SK-N-SH (cell line): ENCODE data around the gene WDR49. TPM values are rescaled to one million over a fixed set of nuclear protein-coding genes. Genes with fewer than 3 reads are reported as not detected.

Source experiments
- CTCF ChIA-PET: fragments of 300-600, 350-600 bp; formaldehyde crosslinking; extraction: SDS; loops from one replicate; lab custom pipeline; 2021; lab: Yijun Ruan, JAX
- POLR2A ChIA-PET: fragments of 350-600 bp; sonication (Branson Sonifier 250); formaldehyde crosslinking; extraction: SDS; loops from one replicate; lab custom pipeline; 2020; ENCODE audit warnings: antibody characterized with exemption, inconsistent platforms; lab: Yijun Ruan, JAX
- DNase-seq: peaks from one replicate; pipeline ENCODE4 v3.0.0; 2012
- H2AFZ ChIP-seq: fragments of 200-600 bp; sonication (generic); 2 replicates; pipeline ENCODE4 v1.8.1; 2016; ENCODE audit warnings: antibody characterized with exemption, mild to moderate bottlenecking, low read depth
- H3F3A ChIP-seq: fragments of 200-600 bp; sonication (generic); replicated peaks from 2 replicates; pipeline ENCODE3; 2016; ENCODE audit warnings: antibody characterized with exemption, mild to moderate bottlenecking; ENCODE audit not compliant: insufficient read depth
- H3K27ac ChIP-seq, 2 experiments: fragments of 200-500 bp in 1 of 2; fragments of 200-600 bp in 1 of 2; sonication (Bioruptor generic) in 1 of 2; sonication (generic), shearing (Covaris generic) in 1 of 2; 2 replicates each; pipeline versions ENCODE4 v1.5.1 to v1.6.1; 2014 to 2016; ENCODE audit warnings: low read depth in 2 of 2, inconsistent platforms in 1 of 2, low read length in 1 of 2, mild to moderate bottlenecking in 1 of 2, mixed read lengths in 1 of 2
- H3K27me3 ChIP-seq: fragments of 200-600 bp; sonication (generic), shearing (Covaris generic); 2 replicates; pipeline ENCODE4 v1.6.1; 2016; ENCODE audit warnings: mixed run types; ENCODE audit not compliant: insufficient read depth
- H3K36me3 ChIP-seq, 2 experiments: fragments of 200-500 bp in 1 of 2; fragments of 200-600 bp in 1 of 2; sonication (Bioruptor generic) in 1 of 2; sonication (generic) in 1 of 2; replicated peaks in 1 of 2; 2 replicates each; pipeline versions ENCODE3 to v1.5.1; 2014 to 2016; ENCODE audit warnings: low read length in 1 of 2, mild to moderate bottlenecking in 1 of 2; ENCODE audit not compliant: insufficient read depth in 2 of 2, control insufficient read depth in 1 of 2
- H3K4me1 ChIP-seq, 2 experiments: fragments of 200-500 bp in 1 of 2; fragments of 200-600 bp in 1 of 2; sonication (Bioruptor generic) in 1 of 2; sonication (generic), shearing (Covaris generic) in 1 of 2; 2 replicates each; pipeline versions ENCODE4 v1.5.1 to v1.6.1; 2014 to 2016; ENCODE audit warnings: low read depth in 1 of 2, low read length in 1 of 2, mixed run types in 1 of 2; ENCODE audit not compliant: insufficient read depth in 2 of 2, control insufficient read depth in 1 of 2
- H3K4me2 ChIP-seq: fragments of 200-600 bp; sonication (generic), shearing (Covaris generic); 2 replicates; pipeline ENCODE4 v1.6.1; 2017; ENCODE audit warnings: mixed run types
- H3K4me3 ChIP-seq, 2 experiments: fragments of 200-500 bp in 1 of 2; fragments of 200-600 bp in 1 of 2; sonication (Bioruptor generic) in 1 of 2; sonication (generic), shearing (Covaris generic) in 1 of 2; 2 replicates each; pipeline versions ENCODE4 v1.5.1 to v1.8.1; 2014 to 2016; ENCODE audit warnings: low read depth in 2 of 2, inconsistent platforms in 1 of 2, low read length in 1 of 2, mild to moderate bottlenecking in 1 of 2, mixed read lengths in 1 of 2, moderate library complexity in 1 of 2
- H3K79me2 ChIP-seq: fragments of 200-600 bp; sonication (generic); 2 replicates; pipeline ENCODE4 v1.8.1; 2017; ENCODE audit warnings: mild to moderate bottlenecking; ENCODE audit not compliant: insufficient read depth
- H3K9ac ChIP-seq: fragments of 200-600 bp; sonication (generic); 2 replicates; pipeline ENCODE4 v1.6.1; 2017; ENCODE audit warnings: mixed run types
- H3K9me2 ChIP-seq: fragments of 200-600 bp; sonication (generic); 2 replicates; pipeline ENCODE4 v1.6.1; 2017; ENCODE audit warnings: mixed run types
- H3K9me3 ChIP-seq: fragments of 200-600 bp; sonication (generic); 2 replicates; pipeline ENCODE4 v1.6.1; 2017; ENCODE audit warnings: mixed run types, mild to moderate bottlenecking, moderate library complexity
- H4K20me1 ChIP-seq: fragments of 200-600 bp; sonication (generic); 2 replicates; pipeline ENCODE4 v1.6.1; 2017; ENCODE audit warnings: mild to moderate bottlenecking, mixed run types; ENCODE audit not compliant: insufficient read depth
- ELF1 ChIP-seq: IDR thresholded peaks from 2 replicates; pipeline ENCODE4 v1.4.0; 2012
- EP300 ChIP-seq, 2 experiments: IDR thresholded peaks; 2 replicates each; pipeline versions ENCODE4 v1.4.0 to v1.6.1; 2012; ENCODE audit warnings: borderline replicate concordance in 1 of 2, low read depth in 1 of 2, low read length in 1 of 2
- FOXJ3 ChIP-seq: sonication (generic); formaldehyde crosslinking; IDR thresholded peaks from 2 replicates; pipeline ENCODE4 v1.5.1; 2020; ENCODE audit warnings: mild to moderate bottlenecking, missing genetic modification reagents
- FOXM1 ChIP-seq: IDR thresholded peaks from 2 replicates; pipeline ENCODE4 v1.4.0; 2012; ENCODE audit warnings: low read depth, mild to moderate bottlenecking
- MAX ChIP-seq: IDR thresholded peaks from 2 replicates; pipeline ENCODE4 v1.4.0; 2012; ENCODE audit warnings: low read depth
- NFIC ChIP-seq: IDR thresholded peaks from 2 replicates; pipeline ENCODE4 v1.4.0; 2012; ENCODE audit warnings: borderline replicate concordance
- PBX3 ChIP-seq: IDR thresholded peaks from 2 replicates; pipeline ENCODE4; 2012
- POLR2AphosphoS5 ChIP-seq: IDR thresholded peaks from 2 replicates; pipeline ENCODE4 v1.6.1; 2012; ENCODE audit warnings: low read depth, low read length
- RCOR1 ChIP-seq: fragments of 150-350 bp; IDR thresholded peaks from 2 replicates; pipeline ENCODE4 v1.6.1; 2017; ENCODE audit warnings: antibody characterized with exemption, low read length
- REST ChIP-seq: IDR thresholded peaks from 2 replicates; pipeline ENCODE4 v1.6.1; 2012; ENCODE audit warnings: mild to moderate bottlenecking, low read depth, low read length, moderate library complexity
- SIN3A ChIP-seq: IDR thresholded peaks from 2 replicates; pipeline ENCODE4 v1.6.1; 2012; ENCODE audit warnings: low read depth, mild to moderate bottlenecking, low read length, moderate library complexity, borderline replicate concordance
- TAF1 ChIP-seq: IDR thresholded peaks from 2 replicates; pipeline ENCODE4 v1.6.1; 2012; ENCODE audit warnings: low read depth, mild to moderate bottlenecking, low read length, moderate library complexity, borderline replicate concordance
- TCF12 ChIP-seq: IDR thresholded peaks from 2 replicates; pipeline ENCODE4 v1.4.0; 2012
- YY1 ChIP-seq: IDR thresholded peaks from 2 replicates; pipeline ENCODE4 v1.4.0; 2012; ENCODE audit warnings: low read depth, mild to moderate bottlenecking
- WGBS: methylation state at CpG from one replicate; pipeline ENCODE4 v1.1.6; 2017; ENCODE audit warnings: low lambda C conversion rate; 5-methylcytosine and 5-hydroxymethylcytosine counted together
- polyA plus RNA-seq, 3 experiments: library from polyadenylated mRNA; depleted of rRNA; stranded (reverse); fragments of >200 nt; gene quantifications; 2 replicates each; pipeline ENCODE4 v1.2.3, GENCODE V29; 2012
- TF ChIP-seq, protein P1 (sequence below): IDR thresholded peaks from 2 replicates; pipeline ENCODE4 v1.4.0; 2012; ENCODE audit warnings: low read depth, borderline replicate concordance
- TF ChIP-seq, protein P2 (sequence below): IDR thresholded peaks from 2 replicates; pipeline ENCODE4 v1.4.0; 2012; ENCODE audit warnings: low read depth, borderline replicate concordance

The WDR49 gene
- polyA plus RNA-seq, 1 of the 3 experiments (the other 2 are of a cell fraction), result not detected

DNA sequence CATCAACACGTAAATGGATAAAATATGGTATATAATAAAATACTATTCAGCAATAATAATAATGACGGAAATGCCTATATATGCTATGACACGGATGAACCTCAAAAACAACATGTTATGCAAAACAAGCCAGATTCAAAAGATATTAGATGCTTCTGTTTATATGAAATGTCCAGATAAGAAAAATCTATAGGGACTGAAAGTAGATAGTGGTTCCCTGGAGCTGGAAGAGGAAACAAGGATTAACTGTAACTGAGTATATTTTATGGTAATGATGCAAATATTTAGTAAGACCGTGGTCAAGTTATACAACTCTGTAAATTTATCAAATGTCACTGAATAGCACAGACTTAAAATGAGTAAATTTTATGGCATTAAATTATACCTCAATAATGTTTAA is 25.8 kb upstream of the WDR49 start:
- no peaks in the 10 kb centered on the region for H4K20me1 ChIP-seq
- no peak overlapping the region for H3K4me2 ChIP-seq
- peaks cover 11% of the 10 kb centered on the region; the same call in 1 of the 2 replicates for H3K9me3 ChIP-seq
- H2AFZ ChIP-seq, result no peak overlapping the region
- H3K27me3 ChIP-seq, result no peaks in the 10 kb centered on the region
- 99% methylated on average over 4 of the region's 4 CpGs for WGBS
- peaks cover 63 to 88% of the 10 kb centered on the region in 2 experiments for H3K36me3 ChIP-seq
- ChIA-PET CTCF (no interaction called here), POLR2A (no interaction called here)
- H3K4me1 ChIP-seq, result no peaks in the 10 kb centered on the region
- no peak overlapping the region for H3K27ac ChIP-seq
- no peaks in the 10 kb centered on the region for H3K79me2 ChIP-seq
- no peak overlapping the region for H3K4me3 ChIP-seq
- no peak for DNase-seq
- H3F3A ChIP-seq, result peaks cover 1% of the 10 kb centered on the region
- no peak overlapping the region for H3K9ac ChIP-seq
- TF ChIP-seq, protein P1, sequence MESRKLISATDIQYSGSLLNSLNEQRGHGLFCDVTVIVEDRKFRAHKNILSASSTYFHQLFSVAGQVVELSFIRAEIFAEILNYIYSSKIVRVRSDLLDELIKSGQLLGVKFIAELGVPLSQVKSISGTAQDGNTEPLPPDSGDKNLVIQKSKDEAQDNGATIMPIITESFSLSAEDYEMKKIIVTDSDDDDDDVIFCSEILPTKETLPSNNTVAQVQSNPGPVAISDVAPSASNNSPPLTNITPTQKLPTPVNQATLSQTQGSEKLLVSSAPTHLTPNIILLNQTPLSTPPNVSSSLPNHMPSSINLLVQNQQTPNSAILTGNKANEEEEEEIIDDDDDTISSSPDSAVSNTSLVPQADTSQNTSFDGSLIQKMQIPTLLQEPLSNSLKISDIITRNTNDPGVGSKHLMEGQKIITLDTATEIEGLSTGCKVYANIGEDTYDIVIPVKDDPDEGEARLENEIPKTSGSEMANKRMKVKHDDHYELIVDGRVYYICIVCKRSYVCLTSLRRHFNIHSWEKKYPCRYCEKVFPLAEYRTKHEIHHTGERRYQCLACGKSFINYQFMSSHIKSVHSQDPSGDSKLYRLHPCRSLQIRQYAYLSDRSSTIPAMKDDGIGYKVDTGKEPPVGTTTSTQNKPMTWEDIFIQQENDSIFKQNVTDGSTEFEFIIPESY, result no peak
- no peak for TF ChIP-seq SIN3A
- no peak for TF ChIP-seq ELF1
- no peak for TF ChIP-seq YY1
- no peak for TF ChIP-seq TCF12
- TF ChIP-seq PBX3, result no peak
- TF ChIP-seq, protein P2, sequence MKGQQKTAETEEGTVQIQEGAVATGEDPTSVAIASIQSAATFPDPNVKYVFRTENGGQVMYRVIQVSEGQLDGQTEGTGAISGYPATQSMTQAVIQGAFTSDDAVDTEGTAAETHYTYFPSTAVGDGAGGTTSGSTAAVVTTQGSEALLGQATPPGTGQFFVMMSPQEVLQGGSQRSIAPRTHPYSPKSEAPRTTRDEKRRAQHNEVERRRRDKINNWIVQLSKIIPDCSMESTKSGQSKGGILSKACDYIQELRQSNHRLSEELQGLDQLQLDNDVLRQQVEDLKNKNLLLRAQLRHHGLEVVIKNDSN, result no peak
- no peak for TF ChIP-seq RCOR1
- no peak for TF ChIP-seq FOXJ3 (CRISPR knock-in tag)
- no peak for TF ChIP-seq REST
- no peak for TF ChIP-seq MAX
- no peak for TF ChIP-seq FOXM1
- no peak for TF ChIP-seq EP300 (IDR thresholded peaks at IDR 0.05; ENCODE audit: borderline replicate concordance in 1 of 2, low read depth in 1 of 2, low read length in 1 of 2)
- no peak for TF ChIP-seq NFIC
- TF ChIP-seq TAF1, result no peak
- no peak for TF ChIP-seq POLR2AphosphoS5
- H3K9me2 ChIP-seq, result no peaks in the 10 kb centered on the region
